GM23338 (cell line): ENCODE data around the gene SYT7. TPM values are rescaled to one million over a fixed set of nuclear protein-coding genes. Genes with fewer than 3 reads are reported as not detected.

Source experiments
- ATAC-seq: fragments of 200-7000 bp; cut with Tn5 transposase; 3 replicates; pipeline ENCODE4 v1.9.1; 2020
- DNase-seq: peaks from one replicate; pipeline ENCODE4 v3.0.0-alpha.2; 2015; ENCODE audit warnings: low spot score
- H2AFZ ChIP-seq: fragments of 200-600 bp; sonication (generic); 2 replicates; pipeline ENCODE4 v1.8.0; 2016; ENCODE audit warnings: antibody characterized with exemption, mild to moderate bottlenecking, moderate library complexity
- H3F3A ChIP-seq: fragments of 200-600 bp; sonication (generic); replicated peaks from 2 replicates; pipeline ENCODE4 v1.8.0; 2017; ENCODE audit warnings: antibody characterized with exemption, mixed run types, low read depth
- H3K27ac ChIP-seq: fragments of 200-600 bp; sonication (generic); 2 replicates; pipeline ENCODE4 v1.6.1; 2016; ENCODE audit warnings: low read depth
- H3K27me3 ChIP-seq: fragments of 200-600 bp; sonication (generic); 2 replicates; pipeline ENCODE4 v1.8.0; 2016; ENCODE audit warnings: mild to moderate bottlenecking, mixed run types, moderate library complexity; ENCODE audit not compliant: insufficient read depth
- H3K36me3 ChIP-seq: fragments of 200-600 bp; sonication (generic); 2 replicates; pipeline ENCODE4 v1.8.0; 2016; ENCODE audit warnings: mild to moderate bottlenecking; ENCODE audit not compliant: insufficient read depth
- H3K4me1 ChIP-seq: fragments of 200-600 bp; sonication (generic); 2 replicates; pipeline ENCODE4 v1.8.0; 2016; ENCODE audit warnings: mild to moderate bottlenecking, moderate library complexity; ENCODE audit not compliant: insufficient read depth
- H3K4me2 ChIP-seq: fragments of 200-600 bp; sonication (generic); 2 replicates; pipeline ENCODE4 v1.7.1; 2017; ENCODE audit warnings: mixed run types
- H3K4me3 ChIP-seq: fragments of 200-600 bp; sonication (generic); 2 replicates; pipeline ENCODE4 v1.6.1; 2016; ENCODE audit warnings: mixed run types
- H3K79me2 ChIP-seq: fragments of 200-600 bp; sonication (generic); replicated peaks from 2 replicates; pipeline ENCODE4 v1.8.0; 2017; ENCODE audit warnings: mild to moderate bottlenecking; ENCODE audit not compliant: insufficient read depth
- H3K9me2 ChIP-seq: fragments of 200-600 bp; sonication (generic); 2 replicates; pipeline ENCODE4 v1.8.0; 2017; ENCODE audit not compliant: insufficient read depth
- H4K20me1 ChIP-seq: fragments of 200-600 bp; sonication (generic); replicated peaks from 2 replicates; pipeline ENCODE4 v1.8.0; 2017; ENCODE audit warnings: mild to moderate bottlenecking; ENCODE audit not compliant: insufficient read depth
- H3K27ac Mint-ChIP-seq: 2 replicates; pipeline ENCODE4 v1.8.0; 2020; ENCODE audit warnings: inconsistent platforms, mild to moderate bottlenecking, moderate library complexity, mixed read lengths
- H3K27me3 Mint-ChIP-seq: 3 replicates; pipeline ENCODE4 v1.8.0; 2022; ENCODE audit warnings: low read depth, mild to moderate bottlenecking, moderate library complexity, mixed read lengths, inconsistent platforms; ENCODE audit not compliant: insufficient read depth, poor library complexity
- H3K36me3 Mint-ChIP-seq: 3 replicates; pipeline ENCODE4 v1.8.0; 2021; ENCODE audit warnings: low read depth, mild to moderate bottlenecking, inconsistent platforms, moderate library complexity, mixed read lengths
- H3K4me1 Mint-ChIP-seq: 3 replicates; pipeline ENCODE4 v1.8.0; 2020; ENCODE audit warnings: mild to moderate bottlenecking, inconsistent platforms, mixed read lengths
- H3K4me3 Mint-ChIP-seq: 3 replicates; pipeline ENCODE4 v1.8.0; 2021; ENCODE audit warnings: moderate library complexity, mild to moderate bottlenecking, inconsistent platforms, mixed read lengths
- H3K9me3 Mint-ChIP-seq: 3 replicates; pipeline ENCODE4 v1.8.0; 2020; ENCODE audit warnings: moderate library complexity, mild to moderate bottlenecking, inconsistent platforms, mixed read lengths
- CREB1 ChIP-seq: fragments of 250-450 bp; sonication (Bioruptor Pico); IDR thresholded peaks from 2 replicates; pipeline ENCODE4 v1.5.0; 2020; ENCODE audit warnings: low read depth, mild to moderate bottlenecking, moderate library complexity
- CTCF ChIP-seq, 2 experiments: fragments of 200-600 bp in 1 of 2; sonication (generic) in 1 of 2; conservative IDR thresholded peaks; 2 replicates each; pipeline versions ENCODE4 v1.5.1 to v1.6.1; 2016 to 2017; ENCODE audit warnings: antibody characterized with exemption in 2 of 2, low read depth in 2 of 2, mild to moderate bottlenecking in 2 of 2, moderate library complexity in 1 of 2
- EZH2 ChIP-seq: fragments of 200-600 bp; sonication (generic); IDR thresholded peaks from one replicate; pipeline ENCODE4 v1.8.0; 2017; ENCODE audit warnings: antibody characterized with exemption, mild to moderate bottlenecking, low read depth; ENCODE audit not compliant: unreplicated experiment
- EZH2phosphoT487 ChIP-seq: fragments of 200-600 bp; sonication (generic); IDR thresholded peaks from one replicate; pipeline ENCODE4 v1.8.1; 2018; ENCODE audit warnings: antibody characterized with exemption; ENCODE audit not compliant: unreplicated experiment
- JUNB ChIP-seq: IDR thresholded peaks from one replicate; pipeline ENCODE4 v1.6.1; 2016; ENCODE audit warnings: antibody characterized with exemption; ENCODE audit not compliant: unreplicated experiment
- NANOG ChIP-seq: IDR thresholded peaks from 2 replicates; pipeline ENCODE4 v1.6.1; 2016; ENCODE audit warnings: antibody characterized with exemption, borderline replicate concordance
- POLR2AphosphoS5 ChIP-seq: IDR thresholded peaks from 2 replicates; pipeline ENCODE4 v1.6.1; 2016; ENCODE audit warnings: antibody characterized with exemption, low read depth
- REST ChIP-seq: IDR thresholded peaks from one replicate; pipeline ENCODE4 v1.6.1; 2018; ENCODE audit warnings: antibody characterized with exemption; ENCODE audit not compliant: unreplicated experiment
- STAT1 ChIP-seq: IDR thresholded peaks from one replicate; pipeline ENCODE4 v1.6.1; 2016; ENCODE audit warnings: antibody characterized with exemption; ENCODE audit not compliant: unreplicated experiment
- ZNF114 ChIP-seq: fragments of 250-450 bp; sonication (Bioruptor Pico); IDR thresholded peaks from 2 replicates; pipeline ENCODE4 v1.5.0; 2020; ENCODE audit warnings: mild to moderate bottlenecking, moderate library complexity
- ZNF331 ChIP-seq: fragments of 250-450 bp; sonication (Bioruptor Pico); IDR thresholded peaks from 2 replicates; pipeline ENCODE4 v1.5.0; 2020; ENCODE audit warnings: low read depth, mild to moderate bottlenecking, moderate library complexity
- ZNF462 ChIP-seq: fragments of 250-450 bp; sonication (Bioruptor Pico); IDR thresholded peaks from 2 replicates; pipeline ENCODE4 v1.5.0; 2020; ENCODE audit warnings: mild to moderate bottlenecking, moderate library complexity
- polyA plus RNA-seq: library from polyadenylated mRNA; unstranded; fragments of >200 nt; fragmentation: Nextera tagmentation; extraction: Ambion mirVana; gene quantifications from 2 replicates; pipeline ENCODE4 v1.2.1, GENCODE V29; 2016
- total RNA-seq: library from RNA; depleted of rRNA; stranded (reverse); fragments of >200 nt; shearing (Covaris generic); gene quantifications from 2 replicates; pipeline ENCODE4 v1.2.3, GENCODE V29; 2014
- TF ChIP-seq, protein P1 (sequence below): IDR thresholded peaks from 2 replicates; pipeline ENCODE4 v1.6.1; 2016; ENCODE audit warnings: antibody characterized with exemption

The SYT7 gene
- total and polyA plus RNA-seq, 2 experiments from 2014 or later: 1.6 to 10.3 TPM

DNA sequence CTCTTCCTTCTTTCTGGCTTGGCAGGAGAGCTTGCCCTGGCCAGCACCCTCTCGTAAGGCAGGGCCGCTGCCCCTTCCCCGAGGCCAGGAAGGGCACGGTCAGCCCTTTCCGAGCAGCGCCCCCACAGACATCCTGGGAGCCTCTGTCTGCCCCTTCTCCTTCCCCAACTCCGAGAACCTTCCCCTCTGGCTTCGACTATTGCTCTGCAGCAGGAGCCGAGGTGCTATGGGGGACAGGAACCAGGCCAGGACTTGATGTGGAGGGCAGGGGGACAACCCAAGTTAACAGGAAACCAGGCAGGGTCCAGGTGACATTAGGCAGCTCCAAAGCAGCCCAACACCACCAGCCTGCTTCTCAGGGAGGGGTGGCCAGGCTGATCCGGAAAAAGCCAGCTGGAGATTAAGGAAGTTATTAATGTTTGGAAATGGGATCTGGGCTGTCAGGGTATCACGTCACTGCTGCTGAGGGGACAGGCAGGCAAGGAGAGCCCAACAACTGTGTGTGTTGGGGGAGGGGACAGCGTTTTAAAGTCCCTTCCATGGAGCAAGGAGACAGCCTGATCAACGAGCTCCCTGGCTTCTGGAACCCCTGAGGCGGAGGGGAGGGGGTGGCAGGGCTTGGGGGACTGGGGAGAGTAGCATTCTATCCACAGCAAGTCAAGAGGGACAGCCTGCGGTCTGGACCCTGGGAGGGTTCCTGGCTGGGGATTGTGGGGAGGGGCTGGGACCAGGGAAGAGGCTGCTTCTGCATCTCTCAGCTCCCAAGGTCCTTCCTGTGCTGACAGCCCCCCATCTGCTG, 27.3 kb downstream of the SYT7 start:
- Histone ChIP-seq H2AFZ (no peak overlapping the region), H3K27ac (no peak overlapping the region), H3K27me3 (peaks cover 17% of the 10 kb centered on the region), H3K9me2 (no peaks in the 10 kb centered on the region), H3K4me1 (peaks cover 10% of the 10 kb centered on the region; the same call in 1 of the 2 replicates), H3K79me2 (no peaks in the 10 kb centered on the region), H3F3A (no peaks in the 10 kb centered on the region), H4K20me1 (no peaks in the 10 kb centered on the region), H3K36me3 (no peaks in the 10 kb centered on the region), H3K4me3 (no peak overlapping the region), H3K4me2 (no peak overlapping the region; the same call in 1 of the 2 replicates)
- Mint-ChIP-seq H3K27ac (no peak overlapping the region), H3K4me3 (no peak overlapping the region; the same call in 2 of the 3 replicates), H3K9me3 (no peaks in the 10 kb centered on the region; the same call in 2 of the 3 replicates), H3K4me1 (peaks cover 54% of the 10 kb centered on the region), H3K36me3 (no peaks in the 10 kb centered on the region; the same call in 2 of the 3 replicates), H3K27me3 (peaks cover 38% of the 10 kb centered on the region)
- TF ChIP-seq ZNF331 (CRISPR knock-in tag) (no peak), STAT1 (no peak), ZNF462 (CRISPR knock-in tag) (no peak), NANOG (no peak), ZNF114 (CRISPR knock-in tag) (no peak), CREB1 (CRISPR knock-in tag) (no peak), REST (no peak), JUNB (no peak), CTCF (conservative IDR thresholded peaks at IDR 0.05; ENCODE audit: low read depth in 2 of 2) (no peak), EZH2 (no peak), POLR2AphosphoS5 (no peak), EZH2phosphoT487 (no peak)
- TF ChIP-seq, protein P1, sequence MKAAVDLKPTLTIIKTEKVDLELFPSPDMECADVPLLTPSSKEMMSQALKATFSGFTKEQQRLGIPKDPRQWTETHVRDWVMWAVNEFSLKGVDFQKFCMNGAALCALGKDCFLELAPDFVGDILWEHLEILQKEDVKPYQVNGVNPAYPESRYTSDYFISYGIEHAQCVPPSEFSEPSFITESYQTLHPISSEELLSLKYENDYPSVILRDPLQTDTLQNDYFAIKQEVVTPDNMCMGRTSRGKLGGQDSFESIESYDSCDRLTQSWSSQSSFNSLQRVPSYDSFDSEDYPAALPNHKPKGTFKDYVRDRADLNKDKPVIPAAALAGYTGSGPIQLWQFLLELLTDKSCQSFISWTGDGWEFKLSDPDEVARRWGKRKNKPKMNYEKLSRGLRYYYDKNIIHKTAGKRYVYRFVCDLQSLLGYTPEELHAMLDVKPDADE: no peak
- ATAC-seq (no peak), DNase-seq (no peak)
